Adrenal gland (tissue), 5 donors: Measurements from ENCODE around the gene RBMS2.

Source experiments
- POLR2A ChIP-seq, 2 donors: fragments of 450-650 bp; IDR thresholded peaks; one replicate each; pipeline ENCODE4 v1.6.1; 2017; ENCODE audit warnings: antibody characterized with exemption in 2 of 2, mild to moderate bottlenecking in 2 of 2, moderate library complexity in 1 of 2
- TF ChIP-seq, protein P1 (sequence below), 6 experiments: fragments of 450-650 bp in 4 of 6; fragments of 200-600 bp in 2 of 6; sonication (generic) in 1 of 6; IDR thresholded peaks; 1 replicate in 5 of 6; 2 replicates in 1 of 6; pipeline versions ENCODE4 v1.5.1 to v1.8.0; 2016 to 2021; ENCODE audit warnings: antibody characterized with exemption in 6 of 6, mild to moderate bottlenecking in 2 of 6, moderate library complexity in 1 of 6
- donor health status: DM: no; HTN: no; CAD: no.

DNA sequence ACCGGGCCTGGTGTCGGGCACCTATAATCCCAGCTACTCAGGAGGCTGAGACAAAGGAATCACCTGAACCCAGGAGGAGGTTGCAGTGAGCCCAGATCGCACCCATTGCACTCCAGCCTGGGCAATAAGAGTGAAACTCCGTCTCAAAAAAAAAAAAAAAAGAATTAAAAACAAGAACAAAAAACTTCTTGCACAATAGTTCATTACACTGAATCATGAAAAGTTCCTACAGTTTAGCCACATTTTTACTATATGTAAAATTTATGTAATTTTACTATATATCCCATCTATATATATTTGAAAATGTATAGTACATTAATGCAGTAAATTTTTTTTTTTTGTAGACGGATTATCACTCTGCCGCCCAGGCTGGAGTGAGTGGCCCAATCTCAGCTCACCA, 119.6 kb downstream of the RBMS2 start:
- no peak for TF ChIP-seq POLR2A (IDR thresholded peaks at IDR 0.05)
- TF ChIP-seq, protein P1, sequence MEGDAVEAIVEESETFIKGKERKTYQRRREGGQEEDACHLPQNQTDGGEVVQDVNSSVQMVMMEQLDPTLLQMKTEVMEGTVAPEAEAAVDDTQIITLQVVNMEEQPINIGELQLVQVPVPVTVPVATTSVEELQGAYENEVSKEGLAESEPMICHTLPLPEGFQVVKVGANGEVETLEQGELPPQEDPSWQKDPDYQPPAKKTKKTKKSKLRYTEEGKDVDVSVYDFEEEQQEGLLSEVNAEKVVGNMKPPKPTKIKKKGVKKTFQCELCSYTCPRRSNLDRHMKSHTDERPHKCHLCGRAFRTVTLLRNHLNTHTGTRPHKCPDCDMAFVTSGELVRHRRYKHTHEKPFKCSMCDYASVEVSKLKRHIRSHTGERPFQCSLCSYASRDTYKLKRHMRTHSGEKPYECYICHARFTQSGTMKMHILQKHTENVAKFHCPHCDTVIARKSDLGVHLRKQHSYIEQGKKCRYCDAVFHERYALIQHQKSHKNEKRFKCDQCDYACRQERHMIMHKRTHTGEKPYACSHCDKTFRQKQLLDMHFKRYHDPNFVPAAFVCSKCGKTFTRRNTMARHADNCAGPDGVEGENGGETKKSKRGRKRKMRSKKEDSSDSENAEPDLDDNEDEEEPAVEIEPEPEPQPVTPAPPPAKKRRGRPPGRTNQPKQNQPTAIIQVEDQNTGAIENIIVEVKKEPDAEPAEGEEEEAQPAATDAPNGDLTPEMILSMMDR (IDR thresholded peaks at IDR 0.05), result no peak
